Skin epidermis (tissue), 12 donors: Measurements from ENCODE around the gene ADAP1.
A peak's percentile ranks its signal among the peaks of the same experiment; 100 is the strongest.
"Not testable (repeated sequence)": the region's sequence is repeated elsewhere in the genome, so short reads cannot be mapped to it uniquely, and the experiment has no call there.

ENCODE experiments used
- H3K27ac ChIP-seq, 21 experiments: fragments of 200-600 bp; sonication (generic) in 11 of 21; one replicate each; pipeline ENCODE4 v1.5.0; 2020; ENCODE audit warnings: mild to moderate bottlenecking in 3 of 21, inconsistent platforms in 2 of 21, moderate library complexity in 2 of 21
- H3K4me3 ChIP-seq, 7 experiments: fragments of 200-600 bp; sonication (generic) in 2 of 7; one replicate each; pipeline ENCODE4 v1.5.0; 2020; ENCODE audit warnings: inconsistent platforms in 2 of 7, mild to moderate bottlenecking in 2 of 7, moderate library complexity in 1 of 7

ADAP1 gene

GRCh38 chr7:954330-955238 is at the start of gene ADAP1:
Gene ADAP1 (minus strand): TSS chr7:954680. CDS start chr7:954477, 203 bp downstream.
- peak within 1 kb of the TSS in 18 of 21 experiments; percentile 2 to 79 (median 52) for H3K27ac ChIP-seq
- peak within 1 kb of the TSS; percentile 32 to 51 (median 41) for H3K4me3 ChIP-seq

GRCh38 chr7:1002445-1002844 is 48.0 kb upstream of the ADAP1 start:
- not testable (repeated sequence) for H3K4me3 ChIP-seq

GRCh38 chr7:1002026-1002425 is 47.5 kb upstream of the ADAP1 start:
- H3K4me3 ChIP-seq, H3K27ac ChIP-seq: not testable (repeated sequence)

More at GRCh38 chr7:1002445-1002844, 48.0 kb upstream of the ADAP1 start:
- H3K27ac ChIP-seq: not testable (repeated sequence)

- not testable (repeated sequence) for H3K4me3 ChIP-seq, H3K27ac ChIP-seq
Observed at GRCh38 chr7:1001069-1001770, 46.7 kb upstream of the ADAP1 start.

- H3K4me3 ChIP-seq: no peak overlapping the region
- H3K27ac ChIP-seq: no peak overlapping the region
Observed at GRCh38 chr7:999941-1000935, 45.8 kb upstream of the ADAP1 start.

- Histone ChIP-seq H3K27ac (no peak overlapping the region), H3K4me3 (no peak overlapping the region)
Observed at GRCh38 chr7:999149-999879, 44.8 kb upstream of the ADAP1 start.

- H3K27ac ChIP-seq: no peak overlapping the region
Observed at GRCh38 chr7:997404-998395, 43.2 kb upstream of the ADAP1 start.

GRCh38 chr7:996079-996872 is 41.8 kb upstream of the ADAP1 start:
- Histone ChIP-seq H3K27ac (no peak overlapping the region), H3K4me3 (no peak overlapping the region)

More at GRCh38 chr7:997404-998395, 43.2 kb upstream of the ADAP1 start:
- no peak overlapping the region for H3K4me3 ChIP-seq

- Histone ChIP-seq H3K4me3 (no peak overlapping the region), H3K27ac (no peak overlapping the region)
Observed at GRCh38 chr7:995571-995970, 41.1 kb upstream of the ADAP1 start.

- H3K4me3 ChIP-seq: no peak overlapping the region
- H3K27ac ChIP-seq: no peak overlapping the region
Observed at GRCh38 chr7:994592-995308, 40.3 kb upstream of the ADAP1 start.

GRCh38 chr7:992709-993607 is 38.5 kb upstream of the ADAP1 start:
- H3K27ac ChIP-seq: no peak overlapping the region
- no peak overlapping the region for H3K4me3 ChIP-seq

- H3K27ac ChIP-seq: no peak overlapping the region
- H3K4me3 ChIP-seq: no peak overlapping the region
Observed at GRCh38 chr7:991729-992656, 37.5 kb upstream of the ADAP1 start.

GRCh38 chr7:990933-991728 is 36.7 kb upstream of the ADAP1 start:
- H3K27ac ChIP-seq: no peak overlapping the region

More at GRCh38 chr7:990933-991728, 36.7 kb upstream of the ADAP1 start:
- no peak overlapping the region for H3K4me3 ChIP-seq
